GM19467 (cell line): ENCODE results near the gene EBF3.

ENCODE experiments used
- ATAC-seq: cut with Tn5 transposase; IDR thresholded peaks from one replicate; pipeline ENCODE4 v1.9.1; 2021; ENCODE audit warnings: mild to moderate bottlenecking, moderate library complexity; ENCODE audit not compliant: unreplicated experiment

The EBF3 gene

DNA sequence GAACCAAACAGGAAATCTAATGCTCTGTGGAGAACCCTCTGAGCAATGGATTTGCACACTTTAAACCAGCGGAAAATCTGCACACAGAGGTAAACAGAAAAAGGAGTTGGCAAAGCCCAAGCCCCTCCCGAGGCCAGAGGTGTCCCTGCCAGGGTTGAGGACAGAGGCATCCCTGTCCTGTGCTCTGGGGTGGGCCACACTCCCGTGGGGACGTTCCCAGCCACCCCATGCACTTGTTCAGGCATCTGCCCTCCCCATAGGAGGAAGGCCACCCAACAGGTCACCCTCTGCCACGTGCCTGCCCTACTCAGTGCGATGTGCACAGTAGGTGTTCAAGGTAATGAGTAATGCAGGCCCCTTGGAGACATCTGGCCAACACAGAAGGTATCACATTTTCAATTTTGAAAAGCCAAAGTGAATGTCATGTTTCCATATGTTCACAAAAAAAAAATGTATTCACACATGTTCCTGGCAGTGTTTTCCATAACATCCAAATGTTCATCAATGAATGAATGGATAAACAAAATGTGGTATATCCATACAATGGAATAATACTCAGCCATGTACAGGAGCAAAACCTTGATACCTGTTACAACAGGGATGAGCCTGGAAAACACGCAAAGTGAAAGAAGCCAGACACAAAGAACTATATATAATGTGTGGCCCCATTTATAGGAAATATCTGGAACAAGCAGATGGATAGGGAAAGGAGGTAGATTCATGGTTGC lies 108.1 kb downstream of the EBF3 start:
- no peak for ATAC-seq

DNA sequence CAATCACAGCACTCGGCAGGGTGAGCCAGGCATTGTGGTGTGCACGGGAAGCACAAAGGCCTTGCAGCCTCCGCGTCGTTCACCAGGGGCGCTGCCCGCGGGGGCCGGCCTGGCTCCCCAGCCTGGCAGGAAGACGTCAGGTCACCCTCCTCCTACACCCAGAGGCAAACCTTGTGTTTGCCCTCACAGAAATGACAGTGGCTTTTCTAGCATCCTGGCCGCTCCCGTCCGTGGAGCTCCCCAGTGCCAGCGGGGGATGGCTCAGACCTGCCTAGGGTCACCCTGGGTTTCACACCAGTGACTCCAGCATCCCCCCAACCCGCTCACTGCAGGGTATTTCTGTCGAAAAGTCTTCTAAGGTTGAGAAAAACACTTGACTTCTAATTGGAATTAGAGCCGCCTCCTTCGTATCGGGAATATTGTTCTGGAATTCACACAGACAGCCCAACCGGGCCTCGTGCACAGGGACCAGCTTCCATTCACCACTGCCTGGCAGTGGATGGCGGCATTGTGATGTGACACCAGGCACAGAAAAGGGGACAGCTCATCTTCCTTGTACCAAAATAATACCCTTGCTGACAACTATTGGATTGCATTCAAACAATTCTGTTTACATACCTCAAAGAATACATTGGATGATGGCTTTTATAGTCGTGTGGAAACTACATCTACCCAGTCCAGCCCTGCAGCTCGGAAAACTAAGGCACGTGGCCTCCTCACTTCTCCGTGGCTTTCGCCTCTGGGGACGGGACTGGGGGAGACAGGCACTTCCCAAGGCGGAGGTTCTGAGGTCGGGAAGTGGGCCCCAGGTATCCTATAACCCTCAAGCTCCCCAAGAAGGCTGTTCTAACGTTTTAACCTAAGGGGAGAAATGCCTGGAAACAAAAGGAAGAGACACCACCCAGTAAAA lies 109.0 kb downstream of the EBF3 start:
- ATAC-seq, result no peak

DNA sequence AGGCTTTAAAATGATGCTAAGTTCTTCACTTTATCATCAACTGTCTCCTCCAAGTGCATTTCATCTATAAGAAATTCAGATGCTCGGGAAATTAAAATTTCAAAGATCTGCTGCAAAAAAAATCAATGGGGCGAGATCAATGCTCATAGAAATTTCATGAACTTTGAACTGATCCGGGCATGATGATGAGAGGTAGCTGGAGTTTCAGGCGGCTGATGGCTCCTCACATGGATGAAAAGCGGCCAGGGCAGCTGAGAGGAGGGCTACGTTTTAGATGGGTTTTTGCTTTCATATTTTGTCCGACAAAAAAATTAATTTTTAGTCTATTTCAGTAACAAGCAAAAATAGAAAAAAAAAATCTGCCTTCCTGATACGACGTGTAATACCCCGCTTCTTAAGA lies 109.9 kb downstream of the EBF3 start:
- no peak for ATAC-seq

DNA sequence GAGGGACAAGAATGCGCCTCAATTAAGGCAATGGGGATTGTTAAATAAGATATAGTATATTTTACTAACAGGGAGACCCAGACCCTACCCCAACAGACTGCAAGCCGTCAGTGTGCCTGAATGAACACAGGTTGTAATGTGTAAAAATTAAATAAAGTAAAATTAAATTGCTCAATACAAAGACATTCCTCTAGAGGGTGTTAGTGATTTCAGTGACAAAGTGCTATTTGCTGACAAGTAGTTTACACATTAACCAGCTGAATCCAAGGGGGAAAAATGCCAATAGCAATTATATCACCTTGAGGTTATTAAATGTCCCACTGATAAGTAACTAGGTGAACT lies 110.5 kb downstream of the EBF3 start:
- no peak for ATAC-seq

DNA sequence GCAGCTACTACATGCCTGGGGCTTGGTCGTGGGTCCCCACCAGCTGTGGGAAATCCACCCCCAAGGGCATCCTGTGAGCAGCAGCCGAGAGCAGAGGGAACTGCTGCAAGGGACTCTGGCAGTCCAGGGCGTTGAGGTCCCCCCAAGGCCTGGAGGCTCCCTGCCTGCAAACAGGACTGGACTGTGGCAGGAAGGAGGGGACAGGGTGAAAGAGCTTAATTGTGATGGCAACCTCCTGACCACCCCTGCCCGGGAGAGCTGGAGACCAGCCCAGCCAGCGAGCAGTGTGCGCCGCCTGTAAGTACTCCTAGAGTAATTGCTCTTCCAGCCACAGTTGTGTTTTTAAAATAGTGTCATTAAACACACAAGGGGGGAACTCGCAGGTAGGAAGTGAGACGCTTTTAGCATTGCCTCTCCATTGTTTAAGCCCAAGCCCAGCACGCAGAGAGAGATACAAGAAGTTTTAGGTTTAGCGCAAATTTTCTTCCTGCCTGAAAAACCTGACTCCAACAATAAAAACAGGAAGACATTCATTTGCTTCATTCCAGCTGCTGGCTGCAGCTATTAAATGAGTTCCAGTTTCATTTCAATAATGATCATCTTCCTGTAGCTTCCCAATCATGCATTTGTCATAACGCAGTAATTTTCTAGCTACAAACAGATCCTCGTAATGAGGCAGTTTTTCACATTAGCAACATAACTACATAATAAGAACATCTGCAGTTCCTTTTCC lies 111.1 kb downstream of the EBF3 start:
- ATAC-seq, result no peak

DNA sequence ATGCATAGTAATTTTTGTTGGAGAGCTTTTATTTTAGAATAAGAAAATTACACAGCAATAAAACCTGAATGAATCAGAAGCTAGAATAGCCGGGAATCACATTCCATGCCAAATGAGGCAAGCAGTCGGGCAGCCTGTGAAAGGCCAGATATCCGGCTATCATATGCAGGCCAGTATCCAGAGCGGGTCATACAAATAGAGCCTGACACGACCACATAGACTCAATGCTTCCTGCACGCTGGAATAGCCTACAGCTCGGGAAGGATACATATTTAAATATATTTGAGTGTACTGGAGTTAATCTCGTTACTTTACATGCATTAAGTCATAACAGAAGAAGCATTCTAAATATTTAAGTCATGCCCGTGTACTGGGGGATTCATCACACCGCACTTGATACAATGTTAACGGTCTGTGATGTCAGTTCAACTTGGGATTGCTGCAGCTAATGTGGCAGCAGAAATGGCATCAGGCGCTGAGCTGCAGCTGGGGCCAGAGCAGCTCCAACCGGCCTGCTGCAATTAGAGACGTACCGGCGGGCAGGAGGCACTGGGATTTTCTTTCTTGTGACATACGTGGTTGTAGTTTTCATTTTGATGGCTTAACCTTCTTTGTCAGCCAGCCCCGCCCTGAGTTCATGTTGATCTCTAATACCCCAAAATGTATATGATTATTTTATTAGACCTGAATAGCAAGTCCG lies 112.0 kb downstream of the EBF3 start:
- no peak for ATAC-seq

DNA sequence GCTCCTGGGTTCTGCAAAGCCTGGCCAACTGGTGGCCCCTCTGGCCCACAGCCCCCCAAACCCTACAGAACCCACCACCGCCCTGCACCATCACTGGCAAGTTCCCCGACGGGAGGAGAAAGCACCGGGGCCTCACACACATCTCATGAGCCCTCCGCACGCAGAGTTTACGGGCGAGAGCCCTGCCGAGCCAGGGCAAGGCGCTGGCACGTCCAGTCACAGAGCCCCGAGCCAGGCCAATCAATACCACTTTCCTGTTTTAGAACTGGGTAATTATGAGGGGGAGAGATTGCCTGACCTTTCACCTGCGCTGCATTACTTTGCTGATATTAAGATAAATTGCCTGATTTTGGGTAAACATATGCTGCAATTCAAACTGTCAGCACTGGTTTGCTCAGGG lies 113.3 kb downstream of the EBF3 start:
- ATAC-seq, result no peak

DNA sequence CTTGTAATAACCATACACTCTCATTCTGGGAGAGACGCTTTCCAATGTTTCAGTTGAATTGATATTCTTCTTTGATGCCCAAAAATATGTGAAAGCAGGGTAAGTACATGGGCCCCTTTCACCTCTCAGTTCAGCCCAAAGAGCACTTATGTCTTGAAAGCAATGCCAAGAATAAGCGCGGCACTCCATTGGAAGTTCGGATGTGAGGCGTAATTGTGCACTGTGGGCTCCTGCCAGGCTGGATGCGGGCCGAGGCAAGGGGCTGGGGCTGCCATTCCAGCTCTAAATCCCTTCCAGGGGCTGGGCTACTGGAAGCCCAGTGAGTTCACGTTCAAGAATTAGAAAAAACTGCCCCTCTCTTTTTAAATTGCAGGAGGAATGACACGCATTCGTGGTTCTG lies 113.8 kb downstream of the EBF3 start:
- no peak for ATAC-seq

DNA sequence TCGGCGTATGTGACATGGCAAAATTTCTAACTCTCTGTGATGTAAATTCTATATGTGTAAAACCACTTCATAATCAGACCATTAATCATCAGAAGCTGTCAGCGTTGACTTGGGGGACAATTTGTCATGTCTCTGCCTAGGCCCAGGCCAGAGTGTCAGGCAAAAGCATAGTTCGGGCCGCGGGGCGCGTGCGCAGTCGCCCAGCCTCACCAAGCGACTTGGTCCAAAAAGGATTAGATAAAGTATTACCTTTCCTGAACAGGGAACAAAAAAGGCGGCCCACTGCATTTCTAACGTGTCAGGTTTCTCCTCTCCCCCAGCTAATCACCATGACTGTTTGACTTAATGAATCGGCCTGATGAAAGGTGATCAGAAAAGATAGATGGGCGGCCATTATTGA lies 114.2 kb downstream of the EBF3 start:
- ATAC-seq, result no peak

DNA sequence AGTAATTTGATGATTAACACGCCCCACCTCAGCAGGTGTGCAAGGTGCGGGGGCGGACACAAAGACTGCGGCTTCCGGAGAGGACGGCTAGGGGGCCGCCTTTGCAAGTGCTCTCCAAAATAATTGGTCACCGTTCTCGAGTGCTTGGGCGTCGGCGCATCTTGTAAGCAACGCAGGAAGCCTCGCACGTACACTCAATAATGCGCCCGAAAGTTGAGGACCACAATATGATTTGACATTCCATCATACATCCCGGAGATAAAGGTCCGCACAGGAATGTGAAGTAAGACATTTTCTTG lies 114.7 kb downstream of the EBF3 start:
- no peak for ATAC-seq

DNA sequence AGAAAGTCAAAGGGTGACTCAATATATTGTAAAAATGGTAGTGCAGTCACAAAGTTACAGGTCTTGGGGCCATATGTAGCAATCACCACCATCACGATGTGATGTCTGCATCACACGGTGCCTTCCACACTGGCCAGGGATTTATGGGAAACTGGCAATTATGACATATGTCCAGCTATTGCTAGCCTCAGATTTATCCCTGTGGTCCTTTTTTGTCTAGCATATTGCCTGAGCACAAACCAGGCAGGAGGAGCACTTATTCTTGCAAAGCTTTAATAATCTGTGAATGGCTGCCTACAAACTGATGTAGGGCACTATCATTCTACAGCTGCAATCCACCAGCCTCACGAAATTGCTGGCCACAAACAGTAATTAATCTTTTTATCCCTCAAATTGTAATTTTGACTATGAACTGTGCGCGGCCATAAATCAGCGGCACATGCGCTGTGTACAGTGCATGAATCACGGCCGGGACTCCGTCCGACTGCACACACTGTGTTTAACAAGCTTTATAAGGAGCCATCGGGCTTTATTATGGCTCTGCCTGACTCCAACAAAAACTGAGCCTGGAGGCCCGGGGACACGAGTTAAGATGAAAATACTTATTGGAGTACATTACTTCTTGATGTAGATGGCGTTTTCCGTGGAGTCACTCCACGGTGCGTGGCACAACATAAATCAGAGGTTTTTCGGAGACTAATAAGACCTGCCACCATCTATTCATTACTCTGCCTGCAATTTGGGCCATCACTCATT lies 115.2 kb downstream of the EBF3 start:
- no peak for ATAC-seq

DNA sequence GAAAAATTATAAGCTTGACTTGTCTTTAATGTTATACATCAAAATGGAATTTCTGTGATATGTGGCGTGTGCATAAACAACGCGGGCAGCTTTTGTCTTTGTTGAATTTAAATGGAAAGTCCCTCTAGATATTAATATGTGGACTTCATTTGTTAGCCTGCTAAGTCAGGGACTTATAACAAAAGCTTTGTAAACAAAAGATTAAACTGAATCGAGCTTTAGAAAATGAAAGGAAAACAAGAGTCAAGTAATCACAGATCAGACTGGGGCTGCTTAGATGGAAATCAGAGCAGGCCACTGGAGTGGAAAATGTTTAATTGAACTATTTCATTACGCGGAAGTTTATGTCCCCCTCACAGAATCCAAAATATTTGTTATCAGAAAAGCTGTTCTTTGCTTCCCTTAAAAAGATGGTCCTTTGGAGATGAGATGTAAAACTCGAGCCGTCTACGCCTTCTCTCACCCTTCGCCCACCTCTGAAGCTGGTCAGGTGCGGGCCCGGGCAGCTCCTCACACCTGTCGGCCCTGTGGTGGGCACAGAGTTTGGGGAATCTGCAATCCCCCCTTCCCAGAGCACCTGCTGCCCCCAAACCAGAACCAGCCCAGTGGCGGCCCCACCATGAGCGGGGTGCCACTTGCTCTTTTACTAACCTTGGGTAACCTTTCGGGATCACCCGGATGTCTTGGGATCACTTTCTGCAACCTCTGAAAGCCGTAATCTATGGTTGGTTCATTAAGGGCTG lies 116.2 kb downstream of the EBF3 start:
- ATAC-seq, result no peak

DNA sequence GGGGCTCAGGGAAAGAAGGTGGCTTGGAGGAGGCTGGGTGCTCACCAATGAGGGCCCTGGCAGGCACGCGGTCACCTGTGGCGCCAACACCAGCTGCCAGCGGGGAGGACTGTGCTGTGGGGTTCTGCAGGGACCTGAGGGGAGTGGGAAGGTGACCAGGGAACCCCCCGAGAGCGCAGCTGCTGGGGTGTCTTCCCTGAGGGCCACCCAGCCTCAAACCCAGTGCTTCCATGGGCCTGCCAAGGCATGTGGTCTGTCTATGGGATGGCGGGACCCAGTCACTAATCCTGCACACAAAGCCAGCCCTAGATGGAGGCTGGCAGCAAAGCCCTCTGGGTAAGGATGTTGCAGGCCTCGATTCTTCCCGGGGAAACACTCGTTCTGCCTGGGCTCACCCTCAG lies 117.1 kb downstream of the EBF3 start:
- no peak for ATAC-seq

DNA sequence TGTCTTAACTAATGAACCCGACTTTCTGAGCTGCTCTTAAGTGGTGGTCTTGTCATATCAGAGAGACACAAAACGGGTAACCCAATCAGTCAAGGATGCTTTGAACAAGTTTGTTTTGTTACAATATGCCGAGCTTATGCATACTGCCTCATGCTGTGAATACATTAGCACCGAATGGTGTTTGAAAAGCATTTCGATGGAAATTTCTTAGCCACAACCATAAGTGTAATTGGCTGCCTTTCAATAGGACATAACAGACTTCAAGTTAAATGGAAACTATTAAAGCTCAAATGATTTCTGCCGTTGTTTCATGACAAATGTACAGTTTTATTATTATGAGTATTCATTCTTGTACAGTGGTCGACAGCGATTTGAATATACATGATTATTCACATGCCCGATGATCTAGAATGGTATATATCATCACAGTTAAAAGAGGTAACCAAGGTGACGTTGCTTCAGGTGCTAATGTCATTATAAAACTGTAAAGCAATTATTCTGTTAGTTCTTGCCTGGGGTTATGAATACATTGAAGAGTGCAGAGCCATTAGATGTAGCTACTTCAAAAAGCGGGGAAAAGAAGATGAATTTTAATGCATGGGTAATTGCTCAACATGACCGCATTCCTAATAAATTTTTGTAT lies 118.8 kb downstream of the EBF3 start:
- ATAC-seq, result no peak

DNA sequence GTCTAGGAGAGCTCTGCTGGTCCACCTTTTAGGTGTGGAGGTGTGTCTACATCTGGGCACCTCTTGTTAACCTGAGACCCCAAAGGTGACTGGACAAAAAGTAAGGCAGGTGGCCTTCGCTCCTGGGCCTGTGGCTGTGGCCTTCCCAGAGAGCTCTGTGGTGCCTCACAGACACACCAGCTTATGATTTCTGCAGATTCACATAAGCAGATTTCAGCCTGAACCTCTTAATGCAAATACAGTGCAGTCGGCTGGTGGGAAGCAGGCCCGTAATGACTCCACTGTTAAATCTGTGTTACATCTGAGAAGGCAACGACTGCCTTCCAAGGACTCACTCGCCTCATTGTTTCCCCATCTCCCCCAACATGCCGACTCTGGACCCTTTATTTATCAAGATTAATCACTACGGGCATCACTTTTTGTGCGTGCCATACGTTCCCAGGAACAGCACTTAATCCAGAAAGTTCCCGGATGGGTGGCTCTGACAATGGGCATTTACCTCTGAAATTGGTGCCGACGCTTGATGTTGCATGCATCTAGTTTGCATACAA lies 119.8 kb downstream of the EBF3 start:
- ATAC-seq, result no peak

DNA sequence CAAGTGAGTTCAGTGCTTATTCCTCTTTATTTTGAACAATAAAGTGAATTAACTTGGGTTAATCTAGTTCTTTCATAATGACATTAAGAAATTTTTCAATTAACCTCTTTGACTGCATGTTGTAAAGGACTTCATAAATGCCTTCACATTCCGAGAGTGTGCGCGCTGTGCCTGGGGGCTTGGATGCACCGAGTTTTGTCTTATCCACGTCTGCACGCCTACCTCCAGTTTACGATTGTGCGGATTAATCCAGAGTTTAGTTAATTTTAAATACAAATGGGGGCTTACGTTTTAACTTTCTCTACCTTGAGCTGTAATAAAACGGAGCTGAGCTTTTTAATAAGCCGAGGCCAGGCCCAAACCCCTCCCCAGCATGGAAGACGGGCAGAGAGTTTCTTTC lies 120.4 kb downstream of the EBF3 start:
- ATAC-seq, result no peak

DNA sequence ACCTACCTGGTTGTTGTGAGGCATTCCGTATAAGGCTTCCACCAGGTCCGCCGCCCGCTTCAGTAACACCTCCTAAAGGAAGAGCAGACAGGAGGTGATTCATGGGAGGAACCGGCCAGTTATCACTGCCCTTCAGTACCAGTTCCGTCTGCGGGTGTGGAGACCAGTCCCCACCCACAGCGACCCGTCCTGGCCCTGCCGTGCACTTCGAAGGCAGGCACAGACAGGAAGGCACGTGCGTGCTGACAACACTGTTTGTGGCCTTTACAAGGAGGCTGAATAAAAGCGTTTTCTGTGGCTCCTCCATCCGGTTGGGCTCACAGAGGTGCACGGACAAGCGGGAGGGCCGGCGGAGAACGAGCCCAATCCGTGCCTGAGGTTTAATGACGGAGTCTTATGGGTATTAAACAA lies 120.9 kb downstream of the EBF3 start:
- no peak for ATAC-seq

DNA sequence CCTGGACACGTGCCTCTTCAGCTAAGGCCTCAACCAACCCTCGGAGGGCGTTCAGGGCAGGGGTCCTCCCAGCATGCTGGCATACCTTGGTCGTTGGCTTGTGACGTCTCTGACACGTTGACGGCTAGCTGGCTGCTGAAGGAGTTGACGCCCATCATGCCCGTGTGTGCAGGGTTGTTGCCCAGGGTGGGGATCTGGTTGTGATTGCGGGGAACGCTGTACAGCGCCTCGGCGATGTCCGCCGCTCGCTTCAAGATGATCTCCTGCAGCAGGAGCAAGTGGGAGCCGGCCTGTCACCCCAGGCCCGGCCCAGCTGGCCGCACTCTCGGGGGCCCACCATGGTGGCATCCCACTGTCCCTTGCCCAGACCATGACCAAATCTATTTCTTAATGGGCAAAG lies 122.0 kb downstream of the EBF3 start:
- no peak for ATAC-seq

DNA sequence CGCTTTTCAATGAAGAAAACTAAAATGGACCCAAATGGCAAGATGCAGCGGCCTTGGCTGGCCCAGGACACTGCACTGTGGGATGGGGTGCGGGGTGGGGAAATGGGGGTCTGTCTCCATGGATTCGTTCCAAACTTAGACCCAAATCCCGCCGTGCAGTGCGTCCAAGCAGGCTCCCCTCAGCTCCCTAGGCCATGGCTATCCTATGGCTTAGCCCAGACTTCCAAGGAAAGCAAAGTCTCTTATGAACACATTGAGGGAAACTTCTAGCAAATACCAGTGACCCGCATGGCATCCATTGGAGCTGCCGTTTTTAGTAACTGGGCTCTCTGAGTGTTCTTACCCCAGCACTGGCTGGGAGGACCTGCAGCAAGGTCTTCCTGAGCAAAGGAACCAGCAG lies 122.5 kb downstream of the EBF3 start:
- no peak for ATAC-seq
